Nephron (organoid): ENCODE results near the gene ZNF285.
"Not testable (repeated sequence)": the region's sequence is repeated elsewhere in the genome, so short reads cannot be mapped to it uniquely, and the experiment has no call there.

Source experiments
- H3K27ac Mint-ChIP-seq, 3 experiments: 2 replicates each; pipeline ENCODE4 v1.8.0; 2020; ENCODE audit warnings: mixed read lengths in 3 of 3, mild to moderate bottlenecking in 2 of 3, moderate library complexity in 1 of 3
- H3K27me3 Mint-ChIP-seq: 2 replicates; pipeline ENCODE4 v1.8.0; 2021; ENCODE audit warnings: low read depth, mild to moderate bottlenecking, moderate library complexity, mixed read lengths
- H3K36me3 Mint-ChIP-seq: 2 replicates; pipeline ENCODE4 v1.8.0; 2020; ENCODE audit warnings: low read depth, mixed read lengths
- H3K4me1 Mint-ChIP-seq: 2 replicates; pipeline ENCODE4 v1.8.0; 2020; ENCODE audit warnings: mixed read lengths
- H3K4me3 Mint-ChIP-seq, 3 experiments: 2 replicates each; pipeline ENCODE4 v1.8.0; 2020; ENCODE audit warnings: mild to moderate bottlenecking in 3 of 3, mixed read lengths in 3 of 3, moderate library complexity in 2 of 3
- H3K9me3 Mint-ChIP-seq: 2 replicates; pipeline ENCODE4 v1.8.0; 2020; ENCODE audit warnings: mixed read lengths
- TF ChIP-seq, protein P1 (sequence below), 3 experiments: fragments of 200-600 bp; sonication (generic); IDR thresholded peaks; one replicate each; pipeline ENCODE4 v1.5.0; 2021; ENCODE audit warnings: antibody characterized with exemption in 3 of 3; ENCODE audit not compliant: unreplicated experiment in 3 of 3

The ZNF285 gene

DNA sequence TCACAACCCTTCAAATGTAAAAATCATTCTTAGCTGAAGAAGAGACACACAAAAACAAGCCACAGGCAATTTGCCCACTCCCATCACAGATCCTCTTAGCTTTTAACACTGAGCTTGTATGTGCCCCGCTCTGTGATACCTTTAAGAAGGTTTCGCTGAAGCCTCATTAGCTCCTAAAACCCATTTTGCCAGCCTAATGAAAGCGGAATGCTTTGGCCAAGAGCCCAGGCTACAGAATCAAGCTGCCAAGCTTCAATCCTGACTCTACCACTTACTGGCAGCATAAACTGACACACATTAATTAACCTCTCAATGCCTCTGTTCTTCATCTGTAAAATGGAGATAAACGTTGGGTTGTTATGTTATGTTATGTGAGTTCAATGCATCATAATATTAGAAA, 55.4 kb downstream of the ZNF285 start:
- H3K36me3 Mint-ChIP-seq: peaks cover 90% of the 10 kb centered on the region
- no peak overlapping the region for H3K27ac Mint-ChIP-seq
- no peaks in the 10 kb centered on the region for H3K27me3 Mint-ChIP-seq
- peaks cover 77% of the 10 kb centered on the region for H3K9me3 Mint-ChIP-seq
- no peak overlapping the region for H3K4me3 Mint-ChIP-seq
- H3K4me1 Mint-ChIP-seq: no peaks in the 10 kb centered on the region
- TF ChIP-seq, protein P1, sequence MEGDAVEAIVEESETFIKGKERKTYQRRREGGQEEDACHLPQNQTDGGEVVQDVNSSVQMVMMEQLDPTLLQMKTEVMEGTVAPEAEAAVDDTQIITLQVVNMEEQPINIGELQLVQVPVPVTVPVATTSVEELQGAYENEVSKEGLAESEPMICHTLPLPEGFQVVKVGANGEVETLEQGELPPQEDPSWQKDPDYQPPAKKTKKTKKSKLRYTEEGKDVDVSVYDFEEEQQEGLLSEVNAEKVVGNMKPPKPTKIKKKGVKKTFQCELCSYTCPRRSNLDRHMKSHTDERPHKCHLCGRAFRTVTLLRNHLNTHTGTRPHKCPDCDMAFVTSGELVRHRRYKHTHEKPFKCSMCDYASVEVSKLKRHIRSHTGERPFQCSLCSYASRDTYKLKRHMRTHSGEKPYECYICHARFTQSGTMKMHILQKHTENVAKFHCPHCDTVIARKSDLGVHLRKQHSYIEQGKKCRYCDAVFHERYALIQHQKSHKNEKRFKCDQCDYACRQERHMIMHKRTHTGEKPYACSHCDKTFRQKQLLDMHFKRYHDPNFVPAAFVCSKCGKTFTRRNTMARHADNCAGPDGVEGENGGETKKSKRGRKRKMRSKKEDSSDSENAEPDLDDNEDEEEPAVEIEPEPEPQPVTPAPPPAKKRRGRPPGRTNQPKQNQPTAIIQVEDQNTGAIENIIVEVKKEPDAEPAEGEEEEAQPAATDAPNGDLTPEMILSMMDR (IDR thresholded peaks at IDR 0.05; ENCODE audit: unreplicated experiment in 3 of 3): no peak

DNA sequence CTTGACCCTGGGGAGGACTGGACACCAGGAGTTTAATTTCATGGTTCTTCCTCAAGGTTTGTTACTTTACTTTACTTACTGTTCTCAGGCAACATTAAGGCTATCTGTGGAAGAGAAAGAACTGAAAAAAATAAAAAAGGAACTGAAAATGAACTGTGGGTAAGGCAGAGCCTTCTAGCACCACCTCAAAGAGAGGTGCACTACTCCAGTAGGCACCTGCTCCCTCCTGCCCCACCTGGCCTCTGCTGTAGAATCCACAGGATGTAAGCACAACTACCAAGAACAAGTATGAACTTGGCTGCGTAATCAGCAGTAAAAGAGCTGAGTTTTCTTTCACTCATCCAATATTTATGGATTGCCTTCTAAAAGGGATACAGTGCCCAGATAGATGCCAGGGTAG, 57.2 kb downstream of the ZNF285 start:
- TF ChIP-seq, protein P1 (IDR thresholded peaks at IDR 0.05; ENCODE audit: unreplicated experiment in 3 of 3): no peak
- Mint-ChIP-seq H3K36me3 (peaks cover 90% of the 10 kb centered on the region), H3K4me3 (no peak overlapping the region), H3K4me1 (no peaks in the 10 kb centered on the region), H3K9me3 (peaks cover 71% of the 10 kb centered on the region), H3K27me3 (no peaks in the 10 kb centered on the region), H3K27ac (no peak overlapping the region)

DNA sequence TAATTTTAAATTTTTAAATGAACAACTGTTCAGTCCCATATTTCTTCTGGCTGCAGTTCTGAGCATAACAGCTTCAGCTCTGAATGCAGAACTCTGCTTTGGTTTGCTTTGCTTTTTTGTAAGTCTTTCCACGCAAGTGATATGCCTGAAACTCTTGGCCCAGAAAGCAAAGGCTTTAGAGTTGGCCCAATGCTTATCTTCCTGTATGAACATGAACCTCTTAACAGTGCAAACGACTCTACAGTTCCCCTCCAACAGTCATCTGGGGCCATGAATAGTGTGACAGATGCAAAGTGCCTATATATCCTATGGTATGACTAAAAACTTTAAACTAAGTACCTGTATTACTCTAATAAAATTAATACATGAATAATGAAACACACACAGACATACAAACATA, 59.6 kb downstream of the ZNF285 start:
- Mint-ChIP-seq H3K4me3 (no peak overlapping the region), H3K9me3 (peaks cover 72% of the 10 kb centered on the region), H3K4me1 (no peaks in the 10 kb centered on the region), H3K27me3 (no peaks in the 10 kb centered on the region), H3K36me3 (peaks cover 95% of the 10 kb centered on the region), H3K27ac (no peak overlapping the region)
- TF ChIP-seq, protein P1 (IDR thresholded peaks at IDR 0.05; ENCODE audit: unreplicated experiment in 3 of 3): no peak

DNA sequence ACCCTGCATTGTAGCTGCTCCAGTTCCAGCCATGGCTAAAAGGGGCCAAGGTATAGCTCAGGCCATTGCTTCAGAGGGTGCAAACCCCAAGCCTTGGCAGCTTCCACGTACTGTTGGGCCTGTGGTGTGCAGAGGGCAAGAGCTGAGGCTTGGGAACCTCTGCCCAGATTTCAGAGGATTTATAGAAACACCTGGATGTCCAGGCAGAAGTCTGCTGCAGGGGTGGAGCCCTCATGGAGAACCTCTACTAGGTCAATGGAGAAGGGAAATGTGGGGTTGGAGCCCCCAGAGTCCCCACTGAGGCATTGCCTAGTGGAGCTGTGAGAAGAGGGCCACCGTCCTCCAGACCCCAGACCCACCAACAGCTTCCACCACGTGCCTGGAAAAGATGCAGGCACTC, 66.8 kb downstream of the ZNF285 start:
- Mint-ChIP-seq H3K9me3 (peaks cover 80% of the 10 kb centered on the region), H3K36me3 (peaks cover 98% of the 10 kb centered on the region)
- not testable (repeated sequence) for H3K27me3 Mint-ChIP-seq, H3K4me1 Mint-ChIP-seq, H3K4me3 Mint-ChIP-seq, H3K27ac Mint-ChIP-seq
